Sciatic nerve (tissue), 2 donors: ENCODE data around the gene IRF1. TPM values are rescaled to one million over a fixed set of nuclear protein-coding genes. Genes with fewer than 3 reads are reported as not detected.

ENCODE experiments used
- ATAC-seq: fragments of 200-7000 bp; cut with Tn5 transposase; one replicate; pipeline ENCODE4 v1.9.1; 2020; ENCODE audit warnings: mild to moderate bottlenecking, moderate library complexity
- DNase-seq: peaks from one replicate; pipeline ENCODE4 v3.0.0-alpha.2; 2020; ENCODE audit warnings: low spot score
- intact Hi-C: fragments of 100-400 bp; cut with DNase I; formaldehyde crosslinking; loops from one replicate; pipeline ENCODE4 v1.14.2; 2022
- total RNA-seq: library from RNA; stranded (reverse); fragmentation: NEBNext Ultra II Directional; extraction: Animal tissue kit (Norgen Biotek cat#: 25700); gene quantifications from one replicate; pipeline ENCODE4 v1.2.1, GENCODE V29; 2021
- donor health status: DM: no; HTN: no; CAD: no.
- donor health status: DM: no; HTN: no; CAD: no.

IRF1 gene
- total RNA-seq, 1 donor from 2014 or later, result 52.2 TPM

DNA sequence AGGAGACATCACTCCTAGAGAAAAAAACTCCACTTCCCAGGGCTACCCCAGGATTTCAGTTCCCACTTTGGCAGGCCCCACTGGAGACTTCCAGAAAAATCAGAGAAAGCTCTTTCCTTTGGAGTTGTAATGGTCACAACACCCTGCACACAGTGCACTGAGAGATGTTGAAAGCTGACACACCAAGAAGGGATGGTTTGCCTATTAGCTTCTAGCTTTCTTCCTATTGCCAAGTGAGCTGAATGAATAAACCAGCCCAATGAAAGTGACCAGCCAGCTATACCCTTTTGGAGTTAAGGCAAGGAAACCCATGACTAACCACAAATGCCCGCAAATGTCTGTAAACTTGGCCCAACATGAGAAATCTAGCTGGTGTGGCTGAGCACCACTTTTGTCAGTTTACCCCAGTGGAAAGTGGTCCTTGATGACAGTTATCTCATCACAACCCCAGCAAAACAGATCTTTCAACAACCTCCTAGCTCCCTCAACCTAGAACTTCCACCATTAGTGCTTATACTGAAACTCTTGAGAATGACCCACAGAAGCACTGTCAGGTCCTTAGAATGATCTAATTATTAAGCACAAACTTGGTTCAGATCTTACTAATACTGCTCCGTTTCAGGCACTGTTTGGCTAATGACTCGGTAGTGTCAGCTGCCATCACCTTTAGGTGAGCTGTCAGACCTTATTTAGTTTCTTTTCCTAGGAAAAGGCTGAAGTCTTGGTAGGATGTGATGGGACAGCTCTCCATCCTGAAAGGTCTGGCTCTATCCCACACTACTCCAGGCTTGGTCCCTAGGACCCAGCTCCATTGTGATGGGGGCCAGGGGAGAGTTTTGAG lies 11.2 kb downstream of the IRF1 start:
- DNase-seq (no peak), ATAC-seq (no peak)

DNA sequence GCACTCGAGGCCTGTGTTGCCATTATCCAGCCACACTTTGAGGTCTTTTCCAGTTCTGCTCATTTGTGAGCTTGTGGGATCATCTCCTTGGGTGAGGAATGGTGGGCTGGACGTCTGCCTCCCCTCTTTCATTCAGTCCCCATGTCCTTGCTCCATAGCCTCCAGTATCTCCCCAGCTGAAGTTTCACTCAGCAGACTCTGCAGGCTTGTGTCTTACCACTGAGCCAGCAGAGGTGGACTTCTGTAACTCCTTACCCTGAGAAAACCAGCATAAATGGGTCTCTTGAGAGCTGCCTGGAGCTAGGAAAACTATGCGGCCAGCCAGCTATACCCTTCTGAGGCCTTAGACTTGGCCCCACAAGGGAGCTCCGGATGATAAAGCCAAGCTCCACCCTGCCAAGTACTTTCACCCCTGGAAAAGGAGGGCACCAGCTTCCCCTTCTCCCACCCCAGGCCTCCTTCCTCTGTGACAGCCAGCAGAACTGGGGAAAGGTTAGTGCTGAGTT lies 12.2 kb downstream of the IRF1 start:
- ATAC-seq, result no peak
- intact Hi-C loops, result no loop called here
- no peak for DNase-seq

More for the DNA sequence above, 11.2 kb downstream of the IRF1 start:
- intact Hi-C loops, result no loop called here

DNA sequence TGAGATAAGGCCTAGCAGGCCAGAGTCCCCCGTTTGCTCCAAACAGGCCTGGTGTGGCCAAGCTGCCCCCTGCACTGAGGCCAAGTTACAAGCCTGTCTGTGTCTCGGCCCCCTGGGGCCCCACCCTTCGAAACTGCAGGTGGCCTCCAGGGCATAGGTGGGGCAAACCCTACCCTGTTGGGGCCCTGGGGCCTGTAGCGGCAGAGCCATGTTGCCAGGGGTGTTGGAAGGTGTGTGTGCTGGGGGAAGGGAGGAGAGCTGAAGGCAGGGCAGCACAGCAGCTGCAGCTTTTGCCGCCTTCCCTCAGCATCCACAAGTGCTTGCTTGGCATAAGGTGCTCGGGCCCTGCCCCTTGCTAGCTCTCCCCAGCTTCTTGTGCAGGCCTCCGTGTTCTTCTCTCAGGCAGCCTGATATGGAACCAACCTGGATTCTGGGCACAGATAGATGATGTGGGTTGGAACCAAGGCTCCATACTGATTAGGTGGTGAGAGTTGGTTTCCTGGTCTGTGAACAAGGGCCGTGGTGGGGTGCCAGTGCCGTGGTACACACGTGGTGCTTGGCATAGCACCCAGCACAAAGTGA lies 12.7 kb downstream of the IRF1 start:
- DNase-seq (no peak), ATAC-seq (no peak)
- intact Hi-C loops, result no loop called here

DNA sequence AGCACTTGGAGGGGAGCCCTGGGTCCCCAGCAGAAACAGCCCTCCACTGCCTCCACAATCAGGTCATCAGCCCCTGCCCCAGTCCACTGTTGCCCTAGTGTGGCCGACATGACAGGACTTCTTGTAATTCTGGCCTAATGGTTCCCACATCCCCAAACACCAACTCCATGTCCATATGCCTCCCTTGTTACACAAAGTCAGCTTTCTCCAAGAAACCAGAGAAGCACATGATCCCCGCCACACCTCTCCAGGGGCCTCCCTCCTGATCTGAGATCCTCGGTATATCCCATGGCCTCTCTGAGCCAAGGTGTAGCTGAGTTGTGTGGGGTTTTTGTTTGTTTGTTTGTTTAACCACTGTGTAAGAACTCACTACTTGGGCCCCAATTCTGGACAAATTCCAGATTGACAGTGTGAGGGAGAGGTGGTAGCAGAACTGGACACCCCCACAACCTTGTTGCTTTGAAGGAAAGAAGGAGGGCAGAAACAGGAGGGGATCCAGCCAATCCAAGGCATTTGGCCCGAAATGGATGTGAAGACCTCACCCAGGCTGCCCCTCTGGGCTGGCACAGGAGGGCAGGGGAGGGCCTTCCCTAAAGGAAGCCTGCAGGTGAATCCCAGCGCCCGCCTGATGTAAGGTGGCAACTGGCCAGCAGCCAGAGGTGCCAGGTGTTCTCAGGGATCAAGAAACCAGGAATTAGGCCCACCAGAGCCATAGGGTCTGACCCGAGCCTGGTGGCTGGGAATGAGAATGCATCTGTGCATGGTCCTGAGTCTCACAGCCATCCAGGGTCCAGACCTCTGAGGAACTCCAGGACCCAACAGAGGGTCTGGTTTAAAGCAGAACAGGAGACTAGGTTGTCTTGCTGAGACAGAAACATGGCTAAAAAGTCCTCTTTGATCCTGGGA lies 13.4 kb downstream of the IRF1 start:
- DNase-seq (peak; percentile 58), ATAC-seq (peak; percentile 4)
- intact Hi-C loops, result no loop called here

DNA sequence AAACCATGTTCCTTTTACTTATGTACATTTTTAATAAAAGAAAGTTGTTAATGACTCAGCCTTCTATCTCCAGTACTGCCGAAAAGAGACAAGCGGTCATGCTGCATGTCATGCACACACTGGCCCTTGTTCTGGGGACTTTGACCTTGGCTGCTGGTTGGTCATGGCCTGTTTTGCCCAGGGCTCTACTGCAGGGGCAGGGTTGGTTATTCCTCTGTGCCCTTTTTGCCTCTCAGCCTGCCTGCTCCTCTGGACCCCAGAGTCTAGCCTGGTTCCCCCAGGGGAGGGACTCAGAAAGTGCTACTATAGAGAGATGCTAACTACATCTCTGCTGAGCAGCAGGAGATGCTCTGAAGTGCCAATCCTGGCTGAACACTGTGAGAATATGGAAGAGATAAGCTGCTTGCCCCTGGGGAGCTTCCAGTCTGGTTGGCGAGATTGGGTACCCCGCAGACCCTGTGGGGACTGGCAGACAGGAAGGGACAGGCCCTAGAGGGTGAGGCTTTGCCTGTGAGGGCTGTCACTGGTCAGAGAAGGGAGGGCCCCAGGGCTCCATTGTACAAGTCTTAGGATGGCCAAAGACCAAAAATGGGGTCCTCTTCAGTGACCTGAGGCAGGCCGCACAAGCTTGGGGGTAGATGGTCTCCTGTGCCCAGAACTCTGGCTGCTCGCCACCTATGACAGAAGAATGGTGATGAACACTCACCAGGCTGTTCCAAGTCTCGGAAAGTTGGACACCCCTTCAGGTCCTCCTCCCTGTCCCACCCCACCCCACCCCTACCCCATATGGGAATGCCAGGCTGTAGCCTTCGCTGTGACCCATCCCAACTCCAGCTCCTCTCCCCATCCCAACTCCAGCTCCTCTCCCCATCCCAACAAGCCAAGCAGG lies 14.3 kb downstream of the IRF1 start:
- intact Hi-C loops, result no loop called here
- DNase-seq, result peak; percentile 52
- ATAC-seq, result no peak

DNA sequence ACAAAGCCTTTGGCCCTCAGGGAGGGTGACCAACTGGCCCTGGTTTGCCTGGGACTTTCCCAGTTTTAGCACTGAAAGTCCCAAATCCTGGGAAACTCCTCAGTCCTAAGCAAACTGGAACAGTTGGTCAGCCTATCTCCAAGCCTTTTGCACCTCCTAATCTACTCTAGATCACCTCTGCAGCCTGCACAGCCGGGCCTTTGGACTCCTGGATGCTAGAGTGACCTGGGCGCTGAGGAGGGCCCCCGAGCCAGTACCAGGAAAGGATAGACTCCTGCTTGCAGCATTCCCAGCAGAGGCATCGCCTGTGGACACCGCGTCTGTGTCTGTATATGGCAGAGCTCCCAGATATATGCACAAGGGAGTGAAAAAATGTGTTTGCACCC lies 15.1 kb downstream of the IRF1 start:
- peak; percentile 51 for DNase-seq
- intact Hi-C loops, result no loop called here
- no peak for ATAC-seq

DNA sequence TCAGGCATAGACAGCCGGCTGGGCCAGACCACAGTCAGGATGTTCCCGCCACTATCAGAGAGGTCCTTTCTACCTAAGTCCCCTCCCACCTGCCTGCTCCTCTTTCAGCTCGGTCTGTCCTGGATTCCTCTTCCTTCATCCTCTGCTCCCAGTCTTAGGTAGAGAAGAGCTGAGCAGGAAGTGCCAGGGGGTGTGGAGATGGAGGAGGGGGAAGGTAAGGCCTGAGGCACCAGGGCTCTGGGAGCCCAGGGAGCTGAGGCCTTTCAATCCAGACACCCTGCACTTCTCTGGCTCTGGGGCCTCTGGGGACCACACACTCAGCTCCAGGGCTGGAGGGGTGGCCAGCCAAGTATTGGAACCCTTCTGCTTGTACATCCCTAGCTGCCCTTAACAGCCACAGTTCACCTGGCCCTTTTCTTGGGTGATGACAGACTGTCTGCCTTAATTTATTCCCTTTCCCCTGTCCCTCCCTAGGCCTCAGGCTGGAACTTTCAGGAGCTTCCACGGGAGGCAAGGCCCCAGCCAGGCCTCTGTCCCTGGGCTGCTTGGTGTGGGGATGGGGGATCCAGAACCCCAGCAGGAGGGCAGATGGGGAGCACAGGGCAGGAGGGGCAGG lies 15.6 kb downstream of the IRF1 start:
- DNase-seq, result peak; percentile 44
- ATAC-seq, result no peak
- intact Hi-C loops, result no loop called here

DNA sequence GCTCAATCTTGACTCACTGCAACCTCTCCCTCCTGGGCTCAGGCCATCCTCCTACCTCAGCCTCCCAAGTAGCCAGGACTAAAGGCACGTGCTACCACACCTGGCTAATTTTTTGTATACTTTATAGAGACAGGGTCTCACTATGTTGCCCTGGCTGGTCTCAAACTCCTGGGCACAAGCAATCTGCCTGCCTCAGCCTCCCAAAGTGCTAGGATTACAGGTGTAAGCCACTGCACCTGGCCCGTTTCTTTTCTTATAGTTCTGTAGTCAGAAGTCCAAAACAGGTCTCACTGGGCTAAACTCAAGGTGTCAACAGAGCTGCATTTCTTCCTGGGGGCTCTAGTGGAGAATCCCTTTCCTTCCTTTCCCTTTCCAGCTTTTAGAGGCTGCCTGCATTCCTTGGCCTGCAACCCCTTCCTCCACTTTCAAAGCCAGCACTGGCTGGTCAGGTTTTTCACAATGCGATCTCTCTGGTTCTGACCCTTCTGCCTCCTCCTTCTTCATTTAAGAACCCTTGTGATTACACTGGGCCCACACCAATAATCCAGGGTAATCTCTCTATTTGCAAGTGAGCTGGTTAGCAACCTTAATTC lies 16.3 kb downstream of the IRF1 start:
- ATAC-seq (no peak), DNase-seq (peak; percentile 7)
- intact Hi-C loops, result no loop called here

DNA sequence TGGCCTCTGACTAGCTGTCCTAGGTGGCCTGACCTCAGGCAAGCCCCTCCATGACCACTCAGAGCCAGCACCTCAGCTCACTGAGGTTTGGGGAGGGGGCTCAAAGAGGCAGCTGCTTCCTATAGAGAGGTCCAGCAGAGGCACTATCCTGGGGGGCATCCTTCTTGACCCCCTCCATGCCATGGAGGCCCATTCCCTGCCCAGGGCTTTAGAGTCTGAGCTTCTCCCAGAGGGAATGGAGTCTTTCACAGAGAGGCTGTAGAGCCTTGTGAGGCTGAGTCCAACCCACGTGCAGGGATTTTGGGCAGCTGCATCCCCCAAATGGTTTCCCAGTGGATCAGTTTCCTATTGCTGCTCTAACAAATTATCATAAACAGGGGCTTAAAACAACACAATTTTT lies 16.9 kb downstream of the IRF1 start:
- intact Hi-C loops, result no loop called here
- DNase-seq (peak; percentile 30), ATAC-seq (no peak)

DNA sequence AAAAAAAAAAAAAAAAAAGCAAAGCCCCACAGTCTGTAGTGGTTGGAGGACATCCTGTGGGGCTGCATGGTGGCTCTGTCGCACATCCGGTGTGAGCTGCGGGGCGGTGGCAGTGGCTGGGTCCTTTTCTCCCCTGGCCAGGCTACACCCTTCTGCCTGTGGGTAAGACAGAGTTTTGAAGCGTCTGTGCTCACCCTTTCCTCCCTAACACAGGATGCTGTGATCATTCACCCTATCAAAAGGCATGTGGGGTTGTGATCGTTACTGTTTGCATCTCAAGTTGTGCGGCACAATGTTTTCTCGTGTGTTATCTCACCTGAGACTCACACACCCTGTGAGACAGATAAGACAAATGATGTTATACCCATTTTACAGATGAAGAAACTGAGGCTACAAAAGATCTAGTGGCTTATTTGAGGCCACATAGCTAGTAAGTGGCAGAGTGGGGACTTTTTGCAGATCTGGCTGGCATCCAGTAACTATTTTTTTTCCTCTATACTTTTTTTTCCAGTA lies 17.5 kb downstream of the IRF1 start:
- peak; percentile 60 for DNase-seq
- intact Hi-C loops, result no loop called here
- no peak for ATAC-seq

DNA sequence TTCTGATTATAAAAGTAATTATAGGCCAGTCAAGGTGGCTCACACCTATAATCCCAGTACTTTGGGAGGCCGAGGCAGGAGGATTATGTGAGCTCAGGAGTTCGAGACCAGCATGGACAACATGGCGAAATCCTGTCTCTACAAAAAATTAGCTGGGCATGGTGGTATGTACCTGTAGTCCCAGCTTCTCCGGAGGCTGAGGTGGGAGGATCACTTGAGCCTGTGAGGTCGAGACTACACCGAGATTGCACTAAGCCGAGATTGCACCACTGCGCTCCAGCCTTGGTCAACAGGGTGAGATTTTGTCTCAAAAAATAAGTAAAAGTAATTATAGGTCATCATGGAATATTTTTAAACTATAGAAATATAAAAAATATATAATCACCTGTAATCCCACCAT lies 18.1 kb downstream of the IRF1 start:
- ATAC-seq (no peak), DNase-seq (peak; percentile 25)
- intact Hi-C loops, result no loop called here

DNA sequence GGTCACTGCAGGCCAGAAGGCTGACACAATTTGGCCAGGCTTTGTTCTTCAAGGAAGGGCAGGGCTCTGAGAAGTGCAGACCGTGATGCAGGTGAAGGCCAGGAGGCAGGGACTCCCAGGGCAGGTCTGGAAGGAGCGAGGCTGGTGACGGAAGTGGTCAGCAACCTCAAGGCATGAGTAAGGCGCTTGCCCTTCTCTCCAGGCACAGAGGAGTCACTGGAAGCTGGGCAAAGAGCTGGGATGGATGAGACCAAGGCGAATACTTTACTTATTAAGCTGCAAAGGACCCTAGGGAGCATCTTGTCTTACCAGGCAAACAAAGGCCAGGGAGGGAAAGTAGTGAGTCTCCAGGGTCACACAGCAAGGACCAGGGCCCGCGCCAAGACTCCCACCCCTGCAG lies 18.6 kb downstream of the IRF1 start:
- DNase-seq (peak; percentile 12), ATAC-seq (no peak)
- intact Hi-C loops, result no loop called here

DNA sequence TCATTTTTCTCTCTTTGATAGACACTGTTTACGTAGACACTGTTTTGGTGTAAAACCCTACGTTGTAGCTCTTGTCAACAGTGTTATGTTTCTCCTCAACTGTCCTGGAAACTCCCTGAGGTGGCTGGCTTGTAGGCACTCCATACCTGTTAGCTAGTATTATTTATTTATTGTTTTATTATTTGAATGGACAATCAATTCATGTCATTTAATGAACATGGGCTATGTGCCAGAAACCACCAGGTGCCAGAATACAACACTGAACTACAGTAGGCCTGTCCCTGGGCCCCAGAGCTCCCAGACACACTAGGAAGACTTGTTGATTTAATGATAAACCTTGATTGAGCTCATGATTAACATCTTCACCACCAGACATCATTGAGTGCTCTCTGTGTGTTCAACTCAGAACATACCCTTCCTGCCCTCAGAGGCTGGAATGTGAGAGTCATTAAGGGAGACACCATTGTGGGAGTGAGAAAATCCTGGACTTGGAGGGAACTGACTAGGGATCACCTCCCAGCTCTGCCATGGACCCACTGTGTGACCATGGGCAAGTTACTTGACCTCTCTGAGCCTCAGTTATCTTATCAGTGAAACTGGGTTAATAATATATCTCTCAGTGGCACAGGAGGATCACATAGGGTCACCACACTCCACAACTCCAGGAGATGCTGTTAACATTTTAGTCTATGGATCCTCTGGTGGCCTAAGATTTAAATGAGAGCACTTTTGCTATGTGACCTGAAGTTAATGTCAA lies 19.2 kb downstream of the IRF1 start:
- ATAC-seq, result no peak
- DNase-seq, result peak; percentile 26
- intact Hi-C loops, result no loop called here

DNA sequence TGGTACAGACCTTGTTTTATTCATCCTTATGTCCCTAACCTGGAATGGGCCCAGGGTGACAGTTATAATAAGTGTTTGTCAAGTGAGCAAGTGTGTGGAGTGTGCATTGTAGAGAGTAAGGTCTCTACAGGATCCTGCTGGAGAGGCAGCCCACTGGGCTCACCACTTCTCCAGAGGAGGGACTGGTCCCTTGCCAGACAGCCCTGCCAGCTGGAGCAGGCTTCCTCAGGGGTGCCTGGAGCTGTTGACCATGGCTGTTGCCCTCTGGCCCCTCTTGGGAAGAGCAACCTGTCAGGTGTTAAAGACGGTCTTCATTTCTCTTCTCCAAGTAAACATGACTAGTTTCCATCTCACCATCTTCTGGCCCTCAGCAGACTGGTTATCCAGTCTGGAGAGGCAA lies 20.0 kb downstream of the IRF1 start:
- intact Hi-C loops, result no loop called here
- no peak for ATAC-seq
- DNase-seq, result peak; percentile 50

DNA sequence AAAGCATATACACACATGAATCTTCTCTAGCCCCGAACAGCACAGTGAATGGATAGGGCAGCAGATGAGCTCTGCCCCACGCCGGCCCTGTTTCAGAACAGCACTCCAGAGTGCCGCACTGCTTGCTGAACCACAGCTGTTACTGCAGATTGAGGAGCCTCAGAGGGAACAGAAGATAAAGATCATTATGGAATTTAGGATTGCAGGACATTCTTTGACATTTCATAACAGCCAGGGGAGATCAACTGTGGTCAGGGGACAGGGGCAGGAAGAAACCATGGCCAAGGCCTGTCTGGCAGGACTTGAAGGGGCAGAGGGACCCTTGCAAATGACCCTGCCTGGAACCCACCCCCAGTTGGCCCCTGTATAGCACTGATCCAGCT lies 20.6 kb downstream of the IRF1 start:
- peak; percentile 36 for DNase-seq
- intact Hi-C loops, result no loop called here
- ATAC-seq, result no peak

DNA sequence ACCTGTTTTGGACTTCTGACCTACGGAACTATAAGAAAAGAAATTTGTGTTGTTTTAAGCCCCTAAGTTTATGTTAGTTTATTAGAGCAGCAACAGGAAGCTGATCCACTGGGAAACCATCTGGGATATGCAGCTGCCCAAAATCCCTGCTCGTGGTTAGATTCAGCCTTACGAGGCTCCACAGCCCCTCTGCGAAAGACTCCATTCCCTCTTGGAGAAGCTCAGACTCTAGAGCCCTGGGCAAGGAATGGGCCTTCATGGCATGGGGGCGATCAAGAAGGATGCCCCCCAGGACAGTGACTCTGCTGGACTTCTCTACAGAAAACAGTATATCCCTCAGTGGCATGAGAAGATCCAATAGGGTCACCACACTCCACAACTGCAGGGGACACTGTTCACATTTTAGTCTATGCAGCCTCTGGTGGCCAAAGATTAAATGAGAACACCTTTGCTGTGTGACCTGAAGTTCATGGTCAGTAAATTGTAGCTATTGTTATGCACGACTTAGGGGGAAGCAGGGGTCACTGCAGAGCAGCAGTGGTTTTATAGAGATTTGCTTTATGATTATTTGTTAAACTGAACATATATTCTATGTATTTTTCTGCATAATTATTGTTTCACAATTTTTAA lies 21.1 kb downstream of the IRF1 start:
- intact Hi-C loops, result no loop called here
- ATAC-seq (no peak), DNase-seq (peak; percentile 19)
